NCI-H128 (cell line): ENCODE data around the gene ZFAND2A.

Experiments
- DNase-seq: peaks from one replicate; lab custom pipeline; 2025; ENCODE audit not compliant: unreplicated experiment; lab: John Stamatoyannopoulos, UW

ZFAND2A gene

DNA sequence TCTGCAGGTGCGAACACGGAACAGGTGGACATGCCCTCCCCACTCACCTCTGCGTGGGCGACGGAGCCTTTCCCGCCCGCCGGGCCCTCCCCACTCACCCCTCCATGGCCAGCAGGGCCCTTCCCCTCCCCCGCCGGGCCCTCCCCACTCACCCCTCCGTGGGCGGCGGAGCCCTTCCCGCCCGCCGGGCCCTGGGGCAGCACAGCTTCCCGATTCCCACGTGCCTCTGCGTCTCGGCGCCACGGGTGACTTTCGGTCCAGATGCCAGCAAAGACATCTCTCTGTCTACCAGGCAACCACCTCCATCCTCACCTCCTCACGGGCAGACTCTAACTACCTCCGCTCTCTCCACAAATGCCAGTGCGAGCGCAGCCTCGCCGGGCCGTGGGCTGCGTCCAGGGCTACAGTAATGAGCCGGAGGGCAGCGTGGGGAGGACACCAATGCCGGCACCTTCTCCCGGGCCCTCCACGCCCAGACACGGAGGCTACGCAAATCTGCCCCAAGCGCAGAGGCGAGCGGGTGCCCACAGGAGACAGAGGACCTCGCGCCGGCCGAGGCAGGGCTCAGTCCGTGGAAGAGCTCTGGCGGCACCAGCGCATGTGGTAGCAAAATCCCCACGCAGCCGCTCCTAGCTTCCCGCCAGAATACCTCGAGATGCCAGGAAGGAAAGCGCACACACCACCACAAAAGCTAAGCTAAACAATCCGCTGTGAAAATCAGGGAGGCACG, 50.2 kb downstream of the ZFAND2A start:
- DNase-seq, result no peak

DNA sequence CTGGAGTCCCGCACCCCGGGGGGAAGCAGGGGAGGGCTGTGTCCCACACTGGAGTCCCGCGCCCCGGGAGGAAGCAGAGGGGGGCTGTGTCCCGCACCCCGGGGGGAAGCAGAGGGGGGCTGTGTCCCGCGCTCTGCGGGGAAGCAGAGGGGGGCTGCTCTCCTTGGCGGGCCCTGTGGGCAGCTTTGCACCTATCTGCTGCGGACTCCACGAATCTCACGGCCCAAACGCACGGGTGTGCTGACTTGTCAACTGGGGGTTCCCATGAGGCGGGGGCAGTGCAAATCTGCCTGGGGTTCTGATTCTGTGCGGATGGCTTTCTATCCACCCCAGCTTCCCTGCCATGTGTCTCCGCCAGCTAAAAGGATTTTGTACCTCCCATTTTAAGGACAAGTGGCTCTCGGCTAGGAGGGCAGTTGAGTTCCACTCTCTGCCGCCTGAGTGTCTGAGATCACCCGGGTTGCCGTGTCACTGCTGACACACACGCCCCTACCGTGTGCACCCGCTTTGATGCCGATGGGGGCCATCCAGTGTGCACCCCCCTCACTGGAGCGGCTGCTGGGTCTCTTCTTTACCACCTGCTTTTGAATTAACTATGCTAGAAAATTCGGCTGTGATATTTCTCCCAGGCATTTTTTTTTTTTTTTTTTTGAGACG, 51.6 kb downstream of the ZFAND2A start:
- no peak for DNase-seq

DNA sequence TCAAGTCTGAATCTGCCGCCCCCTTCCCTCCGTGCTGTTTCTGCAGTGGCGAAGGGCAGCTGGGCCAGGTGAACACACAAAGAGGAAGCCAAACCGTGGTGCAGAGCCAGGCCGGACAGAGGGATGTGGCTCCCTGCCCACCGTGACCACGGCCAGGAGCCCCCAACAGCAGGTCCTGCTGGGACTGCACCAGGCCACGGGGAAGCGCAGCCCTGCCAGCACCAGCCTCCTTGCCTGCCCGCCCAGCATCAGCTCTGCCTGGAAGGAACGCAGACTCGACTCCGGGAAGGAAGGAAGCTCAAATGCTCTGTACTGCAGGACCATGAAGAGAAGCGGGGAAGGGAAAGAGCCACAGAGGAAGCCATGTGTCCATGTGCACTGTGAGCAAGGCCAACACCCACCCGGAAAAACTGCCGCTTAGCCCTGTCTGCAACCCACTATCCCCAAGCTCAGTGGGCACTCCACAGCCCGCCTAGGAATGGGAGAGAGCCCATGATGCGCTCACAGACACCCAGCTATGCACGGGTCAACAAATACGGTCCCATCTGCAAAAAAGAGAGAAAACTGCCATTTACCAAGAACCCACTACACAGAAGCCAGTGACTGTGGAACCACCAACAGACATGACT, 53.1 kb downstream of the ZFAND2A start:
- DNase-seq, result no peak

- no peak for DNase-seq
Observed at GRCh38 chr7:1106063-1106792, 53.8 kb downstream of the ZFAND2A start.

DNA sequence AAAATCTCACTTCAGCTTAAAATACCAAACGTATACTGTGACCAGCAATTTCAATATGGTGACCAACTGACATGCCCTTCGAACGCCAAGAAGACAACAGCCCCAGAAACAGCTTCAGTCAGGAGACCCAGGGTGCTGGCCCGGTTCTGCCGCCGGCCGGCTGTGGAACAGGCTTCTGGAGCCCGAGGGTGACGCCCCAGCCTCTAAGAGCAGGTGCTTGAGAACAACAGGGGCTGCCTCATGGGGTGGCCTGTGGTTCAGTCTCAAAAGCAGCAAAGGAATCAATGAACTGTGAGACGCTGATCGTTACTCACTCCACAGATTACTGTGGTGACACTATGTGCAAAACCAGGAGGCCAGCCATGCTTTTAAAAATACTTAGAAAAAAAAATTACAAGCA, 54.8 kb downstream of the ZFAND2A start:
- no peak for DNase-seq

GRCh38 chr7:1104516-1105179, 55.3 kb downstream of the ZFAND2A start:
- no peak for DNase-seq

DNA sequence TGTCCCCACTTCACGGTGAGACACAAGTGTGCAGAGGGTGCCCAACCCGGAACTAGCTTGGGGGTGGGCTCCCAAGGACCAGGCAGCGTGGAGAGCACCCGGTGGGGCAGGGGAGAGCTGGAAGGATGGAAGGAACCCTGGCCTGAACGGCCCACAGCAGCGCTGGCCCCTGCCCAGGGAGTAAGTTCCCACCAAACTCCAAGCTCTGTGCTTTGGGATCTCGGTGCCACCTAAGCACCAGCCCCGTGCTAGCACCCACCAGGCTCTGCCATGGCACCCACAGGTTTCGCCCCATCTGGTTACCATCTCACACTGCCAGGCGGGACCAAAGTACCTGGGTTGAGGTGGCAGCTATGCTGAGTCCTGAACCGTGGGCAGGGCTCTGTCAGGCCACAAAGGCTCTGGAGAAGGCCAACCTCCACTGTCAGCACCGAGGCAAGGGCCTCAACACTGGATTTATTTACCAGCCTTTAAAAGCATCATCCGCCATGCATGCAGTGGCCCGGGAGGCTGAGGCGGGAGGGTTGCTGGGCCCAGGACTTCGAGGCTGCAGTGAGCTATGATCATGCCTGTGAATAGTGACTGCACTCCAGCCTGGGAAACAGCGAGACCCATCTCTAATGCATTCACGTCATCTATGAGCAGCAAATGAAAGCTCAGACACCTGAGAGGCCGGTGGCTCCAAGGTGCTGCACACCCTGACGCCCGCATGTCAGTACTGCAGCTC, 56.0 kb downstream of the ZFAND2A start:
- no peak for DNase-seq

DNA sequence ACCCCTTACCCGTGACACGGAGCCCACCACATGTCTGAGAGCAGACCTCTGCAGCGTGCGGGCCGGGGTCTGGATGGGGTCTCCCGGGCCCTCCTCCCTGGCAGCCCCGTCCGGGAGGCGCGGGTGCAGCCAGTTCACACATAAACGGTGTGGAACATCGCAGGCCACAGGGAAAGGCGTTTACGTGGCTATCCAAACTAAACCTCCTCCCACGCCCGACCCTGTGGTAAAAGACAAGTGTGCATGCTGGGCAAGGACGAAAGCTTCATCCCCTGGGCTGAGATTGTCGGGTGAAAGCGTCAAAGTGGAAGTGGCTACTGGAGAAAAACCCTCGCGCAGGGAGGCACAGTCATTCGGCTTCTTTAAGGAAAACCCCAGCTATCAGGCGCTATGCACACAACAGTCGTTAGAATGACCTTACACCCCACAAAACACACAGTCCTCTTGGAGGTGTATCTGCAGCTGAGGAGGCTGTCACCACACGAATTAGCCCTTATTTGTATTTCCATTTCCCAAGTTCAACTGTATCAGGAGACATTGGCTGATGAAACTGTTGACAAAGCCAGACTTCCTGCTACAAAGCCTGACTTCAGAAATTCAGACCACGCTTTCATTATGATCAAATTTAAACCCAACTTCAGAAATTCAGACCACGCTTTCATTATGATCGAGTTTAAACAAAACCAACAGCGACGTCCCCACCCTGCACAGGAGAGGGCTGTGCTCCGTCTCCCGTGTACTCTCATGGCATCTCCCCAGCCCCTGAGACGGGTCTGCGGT, 56.8 kb downstream of the ZFAND2A start:
- DNase-seq, result no peak
